H1 (cell line): ENCODE data around the gene HOTAIR. TPM values are rescaled to one million over a fixed set of nuclear protein-coding genes. Genes with fewer than 3 reads are reported as not detected.

Experiments used
- EP300 ChIP-seq, 2 experiments: IDR thresholded peaks; 1 replicate in 1 of 2; 2 replicates in 1 of 2; pipeline ENCODE4 v1.6.1; 2011 to 2012; ENCODE audit warnings: low read depth in 2 of 2, low read length in 2 of 2, mild to moderate bottlenecking in 2 of 2, borderline replicate concordance in 1 of 2, inconsistent platforms in 1 of 2, moderate library complexity in 1 of 2
- microRNA counts: library from miRNA; unstranded; fragments of <30 nt; microRNA quantifications from one replicate; lab custom pipeline; 2015
- microRNA-seq, 2 experiments: library from miRNA; unstranded; fragments of <30 nt; microRNA quantifications; one replicate each; pipeline versions ENCODE4 to v1.2.0, GENCODE V29; 2016 to 2020; ENCODE audit warnings: borderline microRNAs expressed in 2 of 2, borderline number of aligned reads in 2 of 2, borderline replicate concordance in 1 of 2
- polyA plus RNA-seq, 7 experiments: library from polyadenylated mRNA; depleted of rRNA in 3 of 7; stranded (reverse) in 5 of 7; unstranded in 2 of 7; fragments of >200 nt in 5 of 7; fragments of 200-250 nt in 2 of 7; gene quantifications; 1 replicate in 5 of 7; 2 replicates in 1 of 7; 4 replicates in 1 of 7; pipeline versions ENCODE4 v1.2.1 to v1.2.3, GENCODE V29; 2011 to 2013; ENCODE audit warnings: missing spikeins in 2 of 7, mixed read lengths in 2 of 7
- small RNA-seq: library from polyadenylated mRNA; stranded (forward); fragments of <200 nt; extraction: miRNeasy Mini kit (QIAGEN cat#:217004); gene quantifications from one replicate; pipeline ENCODE3, GENCODE V24; 2013; ENCODE audit not compliant: insufficient read depth
- total RNA-seq: library from RNA; stranded (reverse); fragmentation: NEBNext Ultra II Directional; extraction: Animal tissue kit (Norgen Biotek cat#: 25700); gene quantifications from 2 replicates; pipeline ENCODE4 v1.2.1, GENCODE V29; 2021

HOTAIR gene
- total and polyA plus RNA-seq, 2 of the 8 experiments (the other 6 are each of a cell fraction or from before 2014, with no cell fraction given) = not detected

DNA sequence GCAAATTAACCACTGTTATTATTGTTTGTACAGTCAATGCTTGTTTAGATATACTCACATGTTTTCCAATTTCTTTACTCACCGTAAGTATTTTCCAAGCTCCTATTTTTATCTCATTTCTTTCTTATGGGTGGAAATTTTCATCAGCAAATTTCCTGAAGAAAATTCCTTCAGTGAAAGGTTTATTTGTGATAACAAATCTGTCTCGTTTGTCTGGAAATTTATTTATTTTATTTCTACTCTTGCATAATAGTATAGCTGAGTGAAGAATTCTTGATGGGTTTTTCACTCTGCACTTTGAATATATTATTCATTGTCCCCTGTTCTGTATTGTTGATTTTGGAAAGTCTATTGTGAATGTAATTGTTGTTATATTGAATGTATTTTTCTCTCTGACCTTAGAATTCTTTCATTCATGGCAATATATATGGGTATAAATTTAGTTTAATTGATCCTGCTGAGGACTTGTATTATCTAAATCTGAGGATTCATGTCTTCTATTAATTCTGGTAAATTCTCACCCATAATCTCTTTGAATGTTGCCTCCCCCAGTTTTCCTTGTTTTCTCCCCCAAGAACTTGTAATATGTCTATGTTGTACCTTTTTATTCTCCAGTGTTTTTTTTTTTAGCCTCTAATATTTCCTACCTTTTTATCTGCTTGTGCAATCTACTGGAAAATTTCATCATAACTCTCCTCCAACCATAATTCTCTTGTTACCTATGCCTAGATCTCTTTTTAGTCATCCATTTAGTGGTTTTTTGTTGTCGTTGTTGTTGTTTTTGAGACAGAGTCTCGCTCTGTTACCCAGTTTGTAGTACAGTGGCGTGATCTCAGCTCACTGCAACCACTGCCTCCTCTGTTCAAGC is 57.7 kb downstream of the HOTAIR start (continued):
- no peak for TF ChIP-seq EP300 (IDR thresholded peaks at IDR 0.05; ENCODE audit: borderline replicate concordance in 1 of 2, low read depth in 2 of 2, low read length in 2 of 2)

MicroRNA genes within 50 kb of the gene (microRNA counts, 767-probe panel; counts per million panel counts)
- microRNA hsa-miR-196a-5p (lab: Ali Mortazavi, UCI) = 879 counts per million, percentile 95 among the panel's probes with 10 or more counts

Small RNAs within 50 kb of the gene (microRNA-seq; reads per million reads assigned to microRNA genes)
- gene MIR196A2 = 0 to 0.46 reads per million in 2 experiments

Small RNAs within 50 kb of the gene (small RNA-seq; reads per million reads assigned to genes)
- gene AC012531.3 (not detected), gene AC012531.4 (not detected), gene MIR196A2 (not detected), gene RF01905 (not detected), gene RF01906 (not detected)

Other genes starting within 250 kb of the HOTAIR start
- 18.7 and 20.3 TPM in 2 replicates for gene CALCOCO1, start 247.5 kb downstream of the HOTAIR start, total RNA-seq
- 35.3 and 39.3 TPM in 2 replicates for gene CALCOCO1, start 247.5 kb downstream of the HOTAIR start, polyA plus RNA-seq (2011; rRNA removed)
- gene CISTR, start 223.0 kb downstream of the HOTAIR start, total RNA-seq = not detected in 2 replicates
- gene CISTR, start 223.0 kb downstream of the HOTAIR start, polyA plus RNA-seq (2011; rRNA removed) = not detected in 2 replicates
- 0.13 TPM in 1 of 2 replicates, not detected in the other for gene HOXC13, start 36.1 kb downstream of the HOTAIR start, total RNA-seq
- gene HOXC13, start 36.1 kb downstream of the HOTAIR start, polyA plus RNA-seq (2011; rRNA removed) = 0.02 TPM in 1 of 2 replicates, not detected in the other
- not detected in 2 replicates for gene HOXC12, start 20.1 kb downstream of the HOTAIR start, total RNA-seq
- not detected in 2 replicates for gene HOXC12, start 20.1 kb downstream of the HOTAIR start, polyA plus RNA-seq (2011; rRNA removed)
- gene HOXC11, start 1.8 kb downstream of the HOTAIR start, total RNA-seq = not detected in 2 replicates
- not detected in 2 replicates for gene HOXC11, start 1.8 kb downstream of the HOTAIR start, polyA plus RNA-seq (2011; rRNA removed)
- not detected in 2 replicates for gene HOXC10, start 10.2 kb upstream of the HOTAIR start, total RNA-seq
- not detected in 2 replicates for gene HOXC10, start 10.2 kb upstream of the HOTAIR start, polyA plus RNA-seq (2011; rRNA removed)
- gene HOXC9, start 25.2 kb upstream of the HOTAIR start, total RNA-seq = not detected in 2 replicates
- not detected in 2 replicates for gene HOXC9, start 25.2 kb upstream of the HOTAIR start, polyA plus RNA-seq (2011; rRNA removed)
- gene HOXC8, start 34.0 kb upstream of the HOTAIR start, total RNA-seq = not detected in 2 replicates
- gene HOXC8, start 34.0 kb upstream of the HOTAIR start, polyA plus RNA-seq (2011; rRNA removed) = not detected in 2 replicates
- not detected in 2 replicates for gene HOXC6, start 53.5 kb upstream of the HOTAIR start, total RNA-seq
- not detected in 2 replicates for gene HOXC6, start 53.5 kb upstream of the HOTAIR start, polyA plus RNA-seq (2011; rRNA removed)
- gene HOXC5, start 58.1 kb upstream of the HOTAIR start, total RNA-seq = not detected in 2 replicates
- not detected in 2 replicates for gene HOXC5, start 58.1 kb upstream of the HOTAIR start, polyA plus RNA-seq (2011; rRNA removed)
- gene HOXC4, start 78.9 kb upstream of the HOTAIR start, total RNA-seq = not detected in 2 replicates
- not detected in 2 replicates for gene HOXC4, start 78.9 kb upstream of the HOTAIR start, polyA plus RNA-seq (2011; rRNA removed)
- gene SMUG1, start 214.0 kb upstream of the HOTAIR start, total RNA-seq = 15.8 and 18.6 TPM in 2 replicates
- gene SMUG1, start 214.0 kb upstream of the HOTAIR start, polyA plus RNA-seq (2011; rRNA removed) = 35.0 and 35.7 TPM in 2 replicates